ENCODE data around the gene SPATS2.

SPATS2 gene

DNA sequence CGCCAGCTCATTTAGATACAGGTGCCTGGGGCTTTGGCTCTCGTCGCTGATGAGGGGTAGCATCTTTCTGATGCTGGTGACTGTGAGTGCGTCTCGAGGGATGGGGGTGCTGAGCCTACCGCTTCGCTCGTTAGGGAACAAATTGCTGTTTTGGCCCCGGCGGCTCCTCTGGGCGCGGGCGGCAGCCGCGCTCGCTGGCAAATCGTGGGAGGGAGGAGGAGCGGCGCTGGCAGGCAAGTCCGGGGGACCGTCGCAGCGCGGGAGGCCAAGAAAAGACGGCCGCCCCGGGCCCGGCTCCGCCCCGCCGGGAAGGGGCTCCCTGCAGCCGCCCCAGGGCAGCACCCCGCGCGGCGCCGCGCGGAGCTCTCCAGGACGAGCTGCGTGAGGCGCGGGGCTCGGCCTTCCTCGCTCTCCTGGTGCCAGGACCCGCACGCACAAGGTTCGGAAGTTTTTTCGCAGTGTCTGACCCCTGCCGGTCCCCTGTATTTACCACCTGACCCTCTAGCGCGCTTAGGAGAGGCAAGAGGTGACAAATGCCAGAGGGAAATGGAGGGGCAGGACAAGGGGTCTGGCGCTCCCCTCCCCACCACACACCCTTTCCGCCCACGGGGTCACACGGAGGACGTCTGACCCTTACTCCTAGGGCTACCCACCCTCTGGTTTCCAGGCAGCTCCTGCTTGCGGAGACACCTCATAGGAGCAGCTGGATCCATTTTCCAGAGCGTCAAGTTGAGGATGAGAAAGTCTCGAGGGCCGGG lies 170.7 kb downstream of the SPATS2 start:
- in situ Hi-C loops (cut with MboI; ENCODE audit: low sequenced_read_pairs), result no loop called here

DNA sequence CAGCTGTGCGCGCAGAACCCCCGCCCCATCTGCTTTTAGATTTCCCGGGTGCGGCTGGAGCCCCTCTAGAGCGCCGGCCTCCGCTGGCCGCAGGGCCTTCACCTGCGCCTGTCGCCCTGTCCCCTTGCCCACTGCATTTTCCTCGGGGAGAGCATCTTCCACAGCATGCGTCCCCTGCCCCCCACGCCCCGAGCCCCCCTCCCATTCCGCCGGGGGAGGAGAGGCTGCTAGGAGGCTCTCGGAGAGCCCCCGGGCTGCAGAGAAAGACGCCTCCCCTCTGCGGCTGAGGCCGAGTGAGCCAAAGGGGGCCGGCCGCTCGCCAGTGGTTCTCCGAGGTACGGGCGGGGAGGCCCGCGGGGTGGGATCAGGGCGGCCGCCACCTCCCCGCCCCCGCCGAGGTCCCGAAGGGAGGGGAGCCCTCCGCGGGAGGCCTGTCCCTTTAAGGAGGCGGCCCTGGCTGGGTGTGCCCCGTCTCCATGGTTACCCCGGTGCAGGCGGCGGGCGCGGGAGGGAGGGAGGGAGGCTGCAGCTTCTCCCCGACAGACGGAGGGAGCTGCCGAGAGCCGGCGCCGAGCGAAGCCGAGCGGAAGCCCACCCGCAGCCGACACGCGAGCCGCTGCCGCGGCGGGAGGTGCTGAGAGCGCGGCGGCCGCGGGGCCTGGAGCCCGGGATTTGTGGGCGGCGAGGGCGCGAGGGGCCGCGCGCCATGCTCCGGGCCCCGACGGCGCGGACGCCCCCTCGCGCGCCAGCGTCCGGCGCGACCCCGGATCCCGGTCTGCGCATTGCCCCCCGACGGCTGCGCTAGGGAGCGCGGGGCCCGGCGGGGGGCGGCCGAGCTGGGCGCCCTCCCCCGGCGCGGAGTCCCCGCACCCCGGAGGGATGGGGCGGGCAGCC lies 171.5 kb downstream of the SPATS2 start, which contains the start of gene KCNH3:
TSS of gene KCNH3 (plus strand) at position 521 of the 894 bp plus-strand sequence. CDS start 387 bp downstream, outside the sequence.
- in situ Hi-C loops (cut with MboI; ENCODE audit: low sequenced_read_pairs), result no loop called here

DNA sequence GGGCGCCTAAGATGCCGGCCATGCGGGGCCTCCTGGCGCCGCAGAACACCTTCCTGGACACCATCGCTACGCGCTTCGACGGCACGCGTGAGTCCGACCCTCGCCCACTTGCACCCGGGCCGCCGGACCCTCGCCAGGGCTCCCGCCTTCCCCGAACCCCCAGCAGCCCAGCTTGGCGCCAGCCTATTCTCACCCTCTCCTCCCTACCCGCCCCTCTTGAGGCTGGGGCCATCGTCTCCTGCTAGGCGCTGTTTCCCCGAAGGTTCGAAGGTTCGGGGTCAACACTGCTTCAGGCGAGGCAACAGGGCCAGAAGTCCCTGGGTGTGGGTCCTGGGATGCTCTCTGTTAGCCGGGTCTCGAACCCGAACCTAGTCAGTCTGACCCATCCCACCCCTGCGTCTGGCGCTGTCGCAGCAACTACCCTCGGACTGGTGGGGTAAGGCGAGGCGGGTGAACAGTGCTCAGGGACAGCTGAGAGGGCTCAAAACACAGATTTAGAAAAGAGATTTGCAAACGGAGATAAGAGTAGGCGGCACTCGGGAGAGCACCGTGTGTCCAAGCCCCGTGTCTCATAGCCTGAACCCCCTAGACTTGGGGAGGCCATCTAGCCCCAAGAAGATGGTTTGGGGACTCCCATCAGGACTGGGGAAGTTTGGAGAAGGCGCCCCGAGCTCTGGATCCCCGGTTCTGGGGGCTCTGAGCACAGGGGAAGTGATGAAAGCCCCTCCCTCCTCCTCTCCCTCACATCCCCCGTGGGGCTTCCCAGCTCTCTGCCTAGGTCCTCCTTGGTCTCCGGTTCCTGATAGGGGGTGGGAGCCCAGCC lies 172.4 kb downstream of the SPATS2 start:
- in situ Hi-C loops (cut with MboI; ENCODE audit: low sequenced_read_pairs), result no loop called here

DNA sequence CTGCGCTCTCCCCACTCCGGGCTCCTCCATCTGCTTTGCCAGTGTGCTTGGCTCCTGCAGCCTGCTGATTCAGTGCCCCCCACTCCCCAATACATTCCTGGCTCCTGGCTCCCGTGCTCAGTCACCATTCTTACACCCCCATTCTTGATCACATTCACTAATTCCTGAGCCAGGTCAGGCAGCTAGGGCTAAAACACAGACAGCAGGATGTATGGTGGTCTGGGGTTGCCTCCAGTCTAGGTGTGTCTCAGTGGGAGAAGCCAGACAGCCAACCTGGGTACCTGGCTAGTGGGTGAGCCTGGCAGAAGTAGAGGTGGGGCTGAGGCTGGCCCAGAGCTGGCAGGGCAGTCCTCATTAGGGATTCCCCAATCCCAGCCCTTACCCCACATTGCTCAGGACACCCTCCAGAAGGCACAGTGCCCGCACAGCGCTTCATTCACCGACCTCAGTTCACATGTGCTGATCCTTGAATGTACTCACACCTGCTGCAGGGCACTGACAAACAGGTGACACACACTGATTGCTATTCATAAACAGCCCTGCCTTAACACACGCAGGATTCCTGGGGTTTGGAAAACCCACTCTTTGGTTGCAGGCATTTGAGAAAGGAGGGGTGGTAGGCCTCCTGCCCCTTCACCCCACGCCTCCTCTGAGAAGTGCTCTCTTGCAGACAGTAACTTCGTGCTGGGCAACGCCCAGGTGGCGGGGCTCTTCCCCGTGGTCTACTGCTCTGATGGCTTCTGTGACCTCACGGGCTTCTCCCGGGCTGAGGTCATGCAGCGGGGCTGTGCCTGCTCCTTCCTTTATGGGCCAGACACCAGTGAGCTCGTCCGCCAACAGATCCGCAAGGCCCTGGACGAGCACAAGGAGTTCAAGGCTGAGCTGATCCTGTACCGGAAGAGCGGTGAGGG lies 173.2 kb downstream of the SPATS2 start:
- in situ Hi-C loops (cut with MboI; ENCODE audit: low sequenced_read_pairs), result no loop called here

DNA sequence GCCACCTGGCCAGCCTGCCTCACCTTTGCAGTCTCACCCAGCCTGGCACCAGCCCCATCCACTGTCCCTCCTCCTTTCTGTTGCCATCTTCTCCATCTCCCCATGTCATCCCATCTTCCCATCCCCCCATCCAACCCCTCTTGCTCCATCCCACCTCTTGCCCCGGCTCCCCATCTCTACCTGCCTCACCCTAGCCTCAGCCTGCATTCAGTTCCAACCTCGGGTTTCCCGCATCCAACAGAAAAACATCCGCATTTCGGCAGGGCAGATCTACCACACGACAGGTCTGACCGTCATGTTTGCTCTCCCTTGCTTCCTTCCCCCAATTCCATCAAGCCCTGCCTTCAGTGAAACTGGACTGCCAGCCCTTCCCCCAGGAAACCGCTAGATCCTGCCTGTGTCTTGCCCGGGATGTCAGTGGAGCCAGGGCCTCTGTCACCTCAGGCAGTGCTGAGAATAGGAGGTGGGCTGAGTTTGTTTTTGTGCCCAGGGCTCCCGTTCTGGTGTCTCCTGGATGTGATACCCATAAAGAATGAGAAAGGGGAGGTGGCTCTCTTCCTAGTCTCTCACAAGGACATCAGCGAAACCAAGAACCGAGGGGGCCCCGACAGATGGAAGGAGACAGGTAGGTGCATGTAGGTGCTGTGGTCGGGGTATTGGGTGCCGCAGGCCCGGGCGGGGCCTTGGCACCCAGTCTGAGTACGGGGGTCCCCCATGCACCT lies 174.0 kb downstream of the SPATS2 start:
- in situ Hi-C loops (cut with MboI; ENCODE audit: low sequenced_read_pairs), result no loop called here

DNA sequence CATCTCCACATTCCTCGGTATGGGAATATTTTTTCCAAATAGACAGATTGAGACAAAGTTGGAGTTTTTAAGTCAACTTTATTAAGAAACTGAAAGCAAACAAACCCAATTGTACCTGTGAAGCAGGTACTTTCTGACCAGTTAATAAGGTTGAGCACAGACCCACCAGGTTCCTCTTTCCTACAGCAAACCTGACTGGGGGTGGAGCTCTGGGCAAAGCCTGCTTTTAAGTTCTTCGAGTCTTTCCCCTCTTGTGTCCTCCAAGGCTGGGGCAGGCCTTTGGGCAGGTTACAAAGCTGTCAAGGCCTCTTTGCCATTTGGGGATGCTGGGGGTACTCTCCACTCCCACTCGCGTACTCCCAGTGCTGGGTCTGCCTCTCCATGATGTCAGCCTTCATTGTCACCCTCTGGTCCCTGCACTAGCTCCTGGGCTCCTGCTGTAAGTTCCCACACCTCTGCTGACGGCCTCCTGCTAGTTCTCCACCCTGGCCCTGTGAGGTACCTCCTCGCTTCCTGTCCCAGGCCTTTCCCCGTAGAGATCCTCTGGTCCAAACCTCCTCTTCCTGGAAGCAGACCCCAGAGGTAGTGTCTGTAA lies 174.7 kb downstream of the SPATS2 start:
- in situ Hi-C loops (cut with MboI; ENCODE audit: low sequenced_read_pairs), result no loop called here

DNA sequence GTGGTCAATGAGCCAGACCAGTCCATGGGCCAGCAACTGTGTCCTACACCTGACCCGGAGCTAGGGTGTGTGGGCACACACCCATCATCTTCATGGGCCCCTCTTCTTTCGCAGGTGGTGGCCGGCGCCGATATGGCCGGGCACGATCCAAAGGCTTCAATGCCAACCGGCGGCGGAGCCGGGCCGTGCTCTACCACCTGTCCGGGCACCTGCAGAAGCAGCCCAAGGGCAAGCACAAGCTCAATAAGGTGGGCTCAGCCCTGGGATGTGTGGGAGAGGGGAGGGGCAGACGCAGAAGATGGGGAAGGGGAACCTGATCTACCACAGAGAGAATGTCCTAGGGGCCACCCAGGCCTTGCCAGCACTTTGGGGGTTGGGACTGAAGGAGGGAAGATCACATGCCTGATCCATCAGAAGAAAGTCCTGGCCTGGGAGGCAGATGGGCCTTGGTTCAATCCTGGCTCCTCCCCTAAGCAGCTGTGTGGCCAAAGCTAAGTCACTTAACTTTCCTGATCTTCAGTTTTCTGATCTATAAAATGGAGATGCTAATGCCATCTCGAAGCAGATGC lies 175.4 kb downstream of the SPATS2 start:
- in situ Hi-C loops (cut with MboI; ENCODE audit: low sequenced_read_pairs), result no loop called here

DNA sequence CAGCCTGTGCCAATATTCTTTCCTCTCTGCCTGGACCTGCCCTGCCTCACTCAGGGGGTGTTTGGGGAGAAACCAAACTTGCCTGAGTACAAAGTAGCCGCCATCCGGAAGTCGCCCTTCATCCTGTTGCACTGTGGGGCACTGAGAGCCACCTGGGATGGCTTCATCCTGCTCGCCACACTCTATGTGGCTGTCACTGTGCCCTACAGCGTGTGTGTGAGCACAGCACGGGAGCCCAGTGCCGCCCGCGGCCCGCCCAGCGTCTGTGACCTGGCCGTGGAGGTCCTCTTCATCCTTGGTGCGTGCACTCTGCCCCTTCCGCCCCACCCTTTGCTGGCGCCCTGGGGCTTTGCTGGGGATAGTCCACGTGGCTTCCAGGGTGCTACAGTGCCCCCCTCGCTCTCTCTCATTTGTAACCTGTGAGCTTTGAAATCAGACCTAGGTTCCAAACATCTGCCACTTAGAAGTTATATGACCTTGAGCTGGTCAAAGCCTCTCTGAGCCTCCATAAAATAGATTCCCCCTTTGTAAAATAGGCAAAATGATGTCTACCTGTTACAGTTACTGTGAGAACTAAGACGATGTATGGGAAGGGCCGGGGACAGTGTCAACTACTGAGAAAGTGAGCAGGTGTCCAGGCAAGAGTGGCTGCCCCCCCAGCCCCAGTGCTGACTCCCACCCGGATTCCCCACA lies 176.1 kb downstream of the SPATS2 start:
- in situ Hi-C loops (cut with MboI; ENCODE audit: low sequenced_read_pairs), result no loop called here

DNA sequence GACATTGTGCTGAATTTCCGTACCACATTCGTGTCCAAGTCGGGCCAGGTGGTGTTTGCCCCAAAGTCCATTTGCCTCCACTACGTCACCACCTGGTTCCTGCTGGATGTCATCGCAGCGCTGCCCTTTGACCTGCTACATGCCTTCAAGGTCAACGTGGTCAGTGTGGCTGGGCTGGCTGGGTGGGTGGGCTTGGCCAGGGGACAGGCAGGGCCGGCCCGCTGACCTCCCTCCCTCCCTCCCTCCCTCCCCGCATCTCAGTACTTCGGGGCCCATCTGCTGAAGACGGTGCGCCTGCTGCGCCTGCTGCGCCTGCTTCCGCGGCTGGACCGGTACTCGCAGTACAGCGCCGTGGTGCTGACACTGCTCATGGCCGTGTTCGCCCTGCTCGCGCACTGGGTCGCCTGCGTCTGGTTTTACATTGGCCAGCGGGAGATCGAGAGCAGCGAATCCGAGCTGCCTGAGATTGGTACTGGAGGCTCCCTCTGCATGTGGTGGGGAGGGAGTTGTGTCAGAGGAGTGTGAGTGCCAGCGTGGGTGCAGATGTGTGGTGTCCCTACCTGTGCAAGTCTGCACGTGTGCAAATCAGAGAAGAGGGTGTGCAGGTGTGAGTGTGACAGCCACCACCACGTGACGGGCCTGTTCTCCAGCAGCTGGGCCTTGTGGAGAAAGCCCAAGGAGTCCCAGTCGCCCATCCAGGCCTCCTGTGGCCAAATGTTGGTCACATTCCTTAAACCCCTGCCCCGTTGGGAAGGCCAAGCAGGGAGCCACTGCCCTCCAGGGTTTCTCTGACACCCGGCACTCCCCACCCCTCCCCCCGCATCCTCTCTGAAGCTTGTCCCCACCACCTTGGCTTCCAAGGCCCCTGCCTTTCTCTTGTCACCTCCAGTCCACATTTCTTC lies 176.9 kb downstream of the SPATS2 start:
- in situ Hi-C loops (cut with MboI; ENCODE audit: low sequenced_read_pairs), result no loop called here

DNA sequence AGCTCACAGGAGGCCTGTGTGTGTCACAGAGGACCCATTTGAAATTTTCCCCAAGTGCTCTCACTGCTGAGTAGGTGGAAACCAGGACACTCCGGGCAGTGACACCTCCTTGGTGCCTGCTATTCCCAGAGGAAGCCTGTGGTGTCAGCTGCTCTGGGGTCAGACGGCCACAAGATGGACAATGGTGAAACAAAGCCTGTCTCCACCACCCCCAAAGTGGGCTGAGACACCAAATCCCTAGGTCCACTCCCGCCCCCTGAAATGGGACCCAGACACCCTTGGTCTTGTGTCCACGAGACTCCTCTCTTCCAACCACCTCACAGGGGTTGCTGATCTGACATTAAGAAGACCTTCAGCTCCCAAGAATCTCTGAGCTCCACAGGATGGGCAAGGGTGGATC lies 178.6 kb downstream of the SPATS2 start:
- in situ Hi-C loops (cut with MboI; ENCODE audit: low sequenced_read_pairs), result no loop called here

DNA sequence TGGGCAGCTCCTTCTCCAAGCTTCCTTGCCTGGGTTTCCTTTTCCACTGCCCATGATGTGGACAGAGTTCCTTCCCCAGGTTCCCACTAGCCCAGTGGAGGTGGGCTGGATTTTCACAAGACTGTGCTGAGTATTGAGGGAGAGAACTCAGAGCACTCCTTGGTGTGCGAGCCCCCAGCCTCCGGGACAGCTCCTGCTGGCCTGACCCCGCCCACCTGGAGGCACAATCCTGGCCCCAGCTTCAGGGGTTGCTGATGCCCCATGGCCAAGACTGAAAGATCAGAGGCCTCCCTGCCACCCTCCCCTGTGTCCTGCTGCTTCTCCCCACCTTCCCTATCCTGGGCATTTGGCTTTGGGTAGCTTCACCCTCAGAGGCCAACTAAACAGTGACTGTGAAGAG lies 179.2 kb downstream of the SPATS2 start:
- in situ Hi-C loops (cut with MboI; ENCODE audit: low sequenced_read_pairs), result no loop called here

DNA sequence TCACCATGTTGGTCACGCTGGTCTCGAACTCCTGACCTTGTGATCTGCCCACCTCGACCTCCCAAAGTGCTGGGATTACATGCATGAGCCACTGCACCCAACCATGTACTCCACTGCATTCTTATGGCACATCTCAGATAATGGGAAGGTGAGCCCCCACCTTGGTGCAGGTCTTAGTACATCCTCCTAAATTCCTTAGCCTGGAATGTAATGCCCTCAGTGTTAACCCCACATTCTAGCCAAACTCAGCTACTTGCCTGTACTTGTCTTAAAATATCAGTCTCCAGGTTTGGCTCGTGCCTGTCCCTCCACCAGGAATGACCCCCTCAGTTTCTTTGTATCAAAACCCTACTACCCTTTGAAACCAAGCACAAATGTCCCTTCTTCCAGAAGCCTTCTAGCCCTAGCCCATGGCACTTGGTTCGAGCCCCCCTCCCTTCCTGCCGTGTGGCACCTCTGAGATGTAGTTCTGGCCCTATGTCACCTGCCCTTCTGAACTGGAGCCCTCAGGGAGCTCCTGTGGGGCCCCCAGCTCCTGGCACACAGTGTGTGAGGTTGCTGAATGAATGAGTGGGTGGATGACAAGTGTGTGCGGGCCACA lies 179.9 kb downstream of the SPATS2 start:
- in situ Hi-C loops (cut with MboI; ENCODE audit: low sequenced_read_pairs), result no loop called here

DNA sequence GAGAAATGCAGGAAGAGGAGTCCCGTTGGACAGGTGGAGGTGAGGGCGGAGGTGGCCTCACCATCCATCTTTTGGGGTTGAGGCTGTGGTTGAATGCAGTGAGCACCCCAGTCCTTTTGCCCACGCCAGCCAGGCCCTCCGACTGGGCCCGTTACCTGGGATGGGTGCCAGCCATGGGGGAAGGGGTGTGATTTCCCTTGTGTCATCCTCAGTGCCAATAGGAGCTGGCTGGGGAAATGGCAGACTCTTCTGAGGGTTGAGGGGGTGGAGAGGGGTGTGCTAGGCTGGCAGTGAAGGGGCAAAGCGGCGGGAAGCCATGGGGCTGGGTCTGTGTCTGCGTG lies 181.2 kb downstream of the SPATS2 start:
- in situ Hi-C loops (cut with MboI; ENCODE audit: low sequenced_read_pairs), result no loop called here

DNA sequence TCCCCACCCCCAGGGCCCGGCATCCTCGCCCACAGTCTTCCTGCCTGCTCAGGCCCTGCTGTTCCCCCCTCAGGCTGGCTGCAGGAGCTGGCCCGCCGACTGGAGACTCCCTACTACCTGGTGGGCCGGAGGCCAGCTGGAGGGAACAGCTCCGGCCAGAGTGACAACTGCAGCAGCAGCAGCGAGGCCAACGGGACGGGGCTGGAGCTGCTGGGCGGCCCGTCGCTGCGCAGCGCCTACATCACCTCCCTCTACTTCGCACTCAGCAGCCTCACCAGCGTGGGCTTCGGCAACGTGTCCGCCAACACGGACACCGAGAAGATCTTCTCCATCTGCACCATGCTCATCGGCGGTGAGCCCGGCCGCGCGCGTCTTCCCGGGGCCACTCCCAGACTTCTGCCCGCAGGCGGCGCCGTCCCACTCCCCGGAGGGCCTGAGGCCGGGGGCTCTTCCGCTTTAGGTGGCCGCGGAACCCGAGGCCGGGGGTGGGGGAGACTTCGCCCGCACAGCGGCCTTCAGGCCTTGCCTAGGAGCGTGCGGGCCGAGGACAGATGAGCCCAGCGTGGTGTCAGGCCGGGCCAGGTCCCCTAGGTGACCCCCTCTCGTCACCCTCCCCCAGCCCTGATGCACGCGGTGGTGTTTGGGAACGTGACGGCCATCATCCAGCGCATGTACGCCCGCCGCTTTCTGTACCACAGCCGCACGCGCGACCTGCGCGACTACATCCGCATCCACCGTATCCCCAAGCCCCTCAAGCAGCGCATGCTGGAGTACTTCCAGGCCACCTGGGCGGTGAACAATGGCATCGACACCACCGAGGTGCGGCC lies 181.8 kb downstream of the SPATS2 start:
- in situ Hi-C loops (cut with MboI; ENCODE audit: low sequenced_read_pairs), result no loop called here

DNA sequence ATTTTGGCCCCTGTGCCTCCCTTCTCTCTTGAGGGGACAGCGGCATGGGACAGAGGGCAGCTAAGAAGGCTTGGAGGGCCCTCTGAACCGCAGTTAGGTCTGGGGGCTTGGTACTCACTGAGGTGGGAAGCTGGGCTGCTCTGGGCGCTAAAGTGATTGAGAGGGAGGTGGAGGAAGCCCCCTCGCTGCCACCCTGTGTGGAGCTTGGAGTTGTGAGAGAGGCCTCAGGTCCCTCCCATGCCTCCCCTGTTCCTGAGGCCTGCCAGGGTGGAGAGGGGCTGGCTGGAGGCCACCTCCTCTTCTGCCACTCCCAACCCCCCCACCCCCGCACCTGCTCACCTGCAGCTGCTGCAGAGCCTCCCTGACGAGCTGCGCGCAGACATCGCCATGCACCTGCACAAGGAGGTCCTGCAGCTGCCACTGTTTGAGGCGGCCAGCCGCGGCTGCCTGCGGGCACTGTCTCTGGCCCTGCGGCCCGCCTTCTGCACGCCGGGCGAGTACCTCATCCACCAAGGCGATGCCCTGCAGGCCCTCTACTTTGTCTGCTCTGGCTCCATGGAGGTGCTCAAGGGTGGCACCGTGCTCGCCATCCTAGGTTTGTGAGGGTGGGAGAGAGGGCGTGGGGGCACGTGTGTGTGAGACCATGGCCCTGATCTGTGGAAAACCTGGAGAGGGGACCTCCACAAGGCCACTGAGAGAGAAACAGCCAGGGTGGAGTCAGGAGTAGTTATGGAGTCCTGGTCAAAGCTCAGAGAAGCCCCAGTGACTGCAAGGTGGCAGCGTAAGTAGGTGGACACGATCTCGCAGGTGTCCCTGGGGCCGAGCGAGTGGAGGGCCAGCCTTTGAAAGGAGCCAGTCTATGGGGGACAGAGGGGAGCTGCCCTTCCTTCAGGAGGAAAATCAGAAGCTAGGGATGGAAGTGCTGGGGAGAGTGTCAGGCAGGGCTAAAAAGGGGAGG lies 182.8 kb downstream of the SPATS2 start:
- in situ Hi-C loops (cut with MboI; ENCODE audit: low sequenced_read_pairs), result no loop called here
